K562 (cell line): ENCODE measurements around the gene MGST3. TPM values are rescaled to one million over a fixed set of nuclear protein-coding genes. Genes with fewer than 3 reads are reported as not detected.
A peak's percentile ranks its signal among the peaks of the same experiment; 100 is the strongest.

ENCODE experiments used
- POLR3G ChIP-seq: IDR thresholded peaks from 2 replicates; pipeline ENCODE4 v1.6.1; 2011; ENCODE audit not compliant: insufficient read length, insufficient replicate concordance; ENCODE audit errors: extremely low read depth
- SMARCA4 ChIP-seq: fragments of 450-650 bp; IDR thresholded peaks from 2 replicates; pipeline ENCODE4 v1.6.1; 2016
- TCF3 ChIP-seq: sonication (generic); formaldehyde crosslinking; IDR thresholded peaks from 2 replicates; pipeline ENCODE4 v1.4.0; 2020; ENCODE audit warnings: mild to moderate bottlenecking, missing genetic modification reagents
- ZNF584 ChIP-seq: fragments of 200-800 bp; sonication (Bioruptor generic); IDR thresholded peaks from 2 replicates; pipeline ENCODE4 v1.6.1; 2016; ENCODE audit warnings: low read depth, mild to moderate bottlenecking, missing genetic modification characterization, missing compliant biosample characterization
- polyA plus RNA-seq, 8 experiments: library from polyadenylated mRNA; depleted of rRNA in 4 of 8; stranded (reverse) in 5 of 8; unstranded in 3 of 8; fragments of >200 nt; fragmentation: Nextera tagmentation in 2 of 8; fragmentation: Illumina TruSeq in 1 of 8; extraction: Ambion mirVana in 2 of 8; extraction: Trizol in 1 of 8; gene quantifications; 2 replicates each; pipeline versions ENCODE4 v1.2.1 to v1.2.3, GENCODE V29; 2011 to 2014; ENCODE audit warnings: inconsistent platforms in 1 of 8, missing spikeins in 1 of 8
- total RNA-seq, 7 experiments: library from RNA; depleted of rRNA in 6 of 7; stranded (reverse); fragments of >200 nt in 6 of 7; fragmentation: Illumina TruSeq in 2 of 7; extraction: Trizol in 2 of 7; gene quantifications; 2 replicates each; pipeline versions ENCODE4 v1.2.1 to v1.2.3, GENCODE V29; 2011 to 2021; ENCODE audit warnings: low replicate concordance in 1 of 7
- TF ChIP-seq, protein P1 (sequence below): fragments of 250-450 bp; sonication (Bioruptor Pico); IDR thresholded peaks from 2 replicates; pipeline ENCODE4 v1.4.0; 2020
- TF ChIP-seq, protein P2 (sequence below): fragments of 450-650 bp; IDR thresholded peaks from 2 replicates; pipeline ENCODE4 v1.6.1; 2017; ENCODE audit warnings: antibody characterized with exemption
- TF ChIP-seq, protein P3 (sequence below): fragments of 250-450 bp; sonication (Bioruptor Pico); IDR thresholded peaks from 2 replicates; pipeline ENCODE4 v1.4.0; 2020; ENCODE audit warnings: mild to moderate bottlenecking, moderate library complexity, borderline replicate concordance
- TF ChIP-seq, protein P4 (sequence below): sonication (generic); formaldehyde crosslinking; IDR thresholded peaks from 2 replicates; pipeline ENCODE4 v1.8.0; 2023; ENCODE audit warnings: mild to moderate bottlenecking, missing genetic modification reagents
- TF ChIP-seq, protein P5 (sequence below): fragments of 450-650 bp; IDR thresholded peaks from one replicate; pipeline ENCODE4 v1.6.1; 2018; ENCODE audit warnings: mild to moderate bottlenecking, moderate library complexity; ENCODE audit not compliant: partially characterized antibody

MGST3 gene
- total and polyA plus RNA-seq, 9 of the 15 experiments (the other 6 are each of a cell fraction or from before 2014, with no cell fraction given), result 70.7 to 287 (median 105) TPM

DNA sequence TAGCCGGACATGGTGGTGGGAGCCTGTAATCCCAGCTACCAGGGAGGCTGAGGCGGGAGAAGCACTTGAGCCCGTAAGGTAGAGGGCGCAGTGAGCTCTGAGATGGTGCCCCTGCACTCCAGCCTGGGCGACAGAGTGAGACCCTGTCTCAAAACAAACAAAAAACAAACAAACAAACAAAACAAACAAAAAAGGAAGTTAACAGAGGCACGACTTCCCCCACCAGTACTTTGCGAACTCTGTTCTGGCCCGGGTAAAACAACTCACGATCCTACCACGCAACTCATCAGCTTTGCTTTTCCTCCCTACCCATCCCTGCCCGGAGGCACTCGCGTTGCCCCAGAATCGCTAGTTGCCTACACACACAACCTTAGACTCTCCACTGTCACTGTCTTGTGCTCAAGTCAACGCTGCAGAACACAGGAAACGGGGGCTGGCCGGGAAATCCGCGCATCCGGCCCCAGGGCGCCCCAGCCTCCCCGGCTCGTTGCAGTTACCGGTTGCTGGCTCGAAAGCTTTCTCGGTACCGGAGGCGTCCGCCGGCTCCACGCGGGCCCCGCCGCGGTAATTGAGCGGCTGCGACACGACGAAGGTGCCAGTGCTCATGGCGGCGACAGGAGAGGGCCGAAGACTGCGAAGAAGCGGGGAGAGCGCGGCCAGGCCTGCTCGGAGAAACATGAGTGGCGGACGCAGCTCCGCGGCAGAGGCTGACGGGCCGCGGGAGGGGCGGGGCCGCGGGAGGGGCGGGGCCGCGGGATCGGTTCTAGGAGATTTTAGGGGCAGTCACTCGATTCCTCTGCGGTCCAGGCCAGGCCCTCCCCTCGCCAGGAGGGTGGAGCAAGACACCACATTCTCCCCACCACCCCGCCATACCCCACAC, 67.1 kb downstream of the MGST3 start, which contains the start of gene ALDH9A1 (continued):
- 0 out of 2 replicates have a peak, but pooled peaks have one; percentile 11 for TF ChIP-seq TCF3 (CRISPR knock-in tag)
- TF ChIP-seq, protein P1, sequence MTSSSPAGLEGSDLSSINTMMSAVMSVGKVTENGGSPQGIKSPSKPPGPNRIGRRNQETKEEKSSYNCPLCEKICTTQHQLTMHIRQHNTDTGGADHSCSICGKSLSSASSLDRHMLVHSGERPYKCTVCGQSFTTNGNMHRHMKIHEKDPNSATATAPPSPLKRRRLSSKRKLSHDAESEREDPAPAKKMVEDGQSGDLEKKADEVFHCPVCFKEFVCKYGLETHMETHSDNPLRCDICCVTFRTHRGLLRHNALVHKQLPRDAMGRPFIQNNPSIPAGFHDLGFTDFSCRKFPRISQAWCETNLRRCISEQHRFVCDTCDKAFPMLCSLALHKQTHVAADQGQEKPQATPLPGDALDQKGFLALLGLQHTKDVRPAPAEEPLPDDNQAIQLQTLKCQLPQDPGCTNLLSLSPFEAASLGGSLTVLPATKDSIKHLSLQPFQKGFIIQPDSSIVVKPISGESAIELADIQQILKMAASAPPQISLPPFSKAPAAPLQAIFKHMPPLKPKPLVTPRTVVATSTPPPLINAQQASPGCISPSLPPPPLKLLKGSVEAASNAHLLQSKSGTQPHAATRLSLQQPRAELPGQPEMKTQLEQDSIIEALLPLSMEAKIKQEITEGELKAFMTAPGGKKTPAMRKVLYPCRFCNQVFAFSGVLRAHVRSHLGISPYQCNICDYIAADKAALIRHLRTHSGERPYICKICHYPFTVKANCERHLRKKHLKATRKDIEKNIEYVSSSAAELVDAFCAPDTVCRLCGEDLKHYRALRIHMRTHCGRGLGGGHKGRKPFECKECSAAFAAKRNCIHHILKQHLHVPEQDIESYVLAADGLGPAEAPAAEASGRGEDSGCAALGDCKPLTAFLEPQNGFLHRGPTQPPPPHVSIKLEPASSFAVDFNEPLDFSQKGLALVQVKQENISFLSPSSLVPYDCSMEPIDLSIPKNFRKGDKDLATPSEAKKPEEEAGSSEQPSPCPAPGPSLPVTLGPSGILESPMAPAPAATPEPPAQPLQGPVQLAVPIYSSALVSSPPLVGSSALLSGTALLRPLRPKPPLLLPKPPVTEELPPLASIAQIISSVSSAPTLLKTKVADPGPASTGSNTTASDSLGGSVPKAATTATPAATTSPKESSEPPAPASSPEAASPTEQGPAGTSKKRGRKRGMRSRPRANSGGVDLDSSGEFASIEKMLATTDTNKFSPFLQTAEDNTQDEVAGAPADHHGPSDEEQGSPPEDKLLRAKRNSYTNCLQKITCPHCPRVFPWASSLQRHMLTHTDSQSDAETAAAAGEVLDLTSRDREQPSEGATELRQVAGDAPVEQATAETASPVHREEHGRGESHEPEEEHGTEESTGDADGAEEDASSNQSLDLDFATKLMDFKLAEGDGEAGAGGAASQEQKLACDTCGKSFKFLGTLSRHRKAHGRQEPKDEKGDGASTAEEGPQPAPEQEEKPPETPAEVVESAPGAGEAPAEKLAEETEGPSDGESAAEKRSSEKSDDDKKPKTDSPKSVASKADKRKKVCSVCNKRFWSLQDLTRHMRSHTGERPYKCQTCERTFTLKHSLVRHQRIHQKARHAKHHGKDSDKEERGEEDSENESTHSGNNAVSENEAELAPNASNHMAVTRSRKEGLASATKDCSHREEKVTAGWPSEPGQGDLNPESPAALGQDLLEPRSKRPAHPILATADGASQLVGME (CRISPR knock-in tag), result no peak
- no peak for TF ChIP-seq POLR3G
- TF ChIP-seq ZNF584 (CRISPR knock-in tag), result no peak
- TF ChIP-seq, protein P2, sequence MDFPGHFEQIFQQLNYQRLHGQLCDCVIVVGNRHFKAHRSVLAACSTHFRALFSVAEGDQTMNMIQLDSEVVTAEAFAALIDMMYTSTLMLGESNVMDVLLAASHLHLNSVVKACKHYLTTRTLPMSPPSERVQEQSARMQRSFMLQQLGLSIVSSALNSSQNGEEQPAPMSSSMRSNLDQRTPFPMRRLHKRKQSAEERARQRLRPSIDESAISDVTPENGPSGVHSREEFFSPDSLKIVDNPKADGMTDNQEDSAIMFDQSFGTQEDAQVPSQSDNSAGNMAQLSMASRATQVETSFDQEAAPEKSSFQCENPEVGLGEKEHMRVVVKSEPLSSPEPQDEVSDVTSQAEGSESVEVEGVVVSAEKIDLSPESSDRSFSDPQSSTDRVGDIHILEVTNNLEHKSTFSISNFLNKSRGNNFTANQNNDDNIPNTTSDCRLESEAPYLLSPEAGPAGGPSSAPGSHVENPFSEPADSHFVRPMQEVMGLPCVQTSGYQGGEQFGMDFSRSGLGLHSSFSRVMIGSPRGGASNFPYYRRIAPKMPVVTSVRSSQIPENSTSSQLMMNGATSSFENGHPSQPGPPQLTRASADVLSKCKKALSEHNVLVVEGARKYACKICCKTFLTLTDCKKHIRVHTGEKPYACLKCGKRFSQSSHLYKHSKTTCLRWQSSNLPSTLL, result no peak
- TF ChIP-seq, protein P3, sequence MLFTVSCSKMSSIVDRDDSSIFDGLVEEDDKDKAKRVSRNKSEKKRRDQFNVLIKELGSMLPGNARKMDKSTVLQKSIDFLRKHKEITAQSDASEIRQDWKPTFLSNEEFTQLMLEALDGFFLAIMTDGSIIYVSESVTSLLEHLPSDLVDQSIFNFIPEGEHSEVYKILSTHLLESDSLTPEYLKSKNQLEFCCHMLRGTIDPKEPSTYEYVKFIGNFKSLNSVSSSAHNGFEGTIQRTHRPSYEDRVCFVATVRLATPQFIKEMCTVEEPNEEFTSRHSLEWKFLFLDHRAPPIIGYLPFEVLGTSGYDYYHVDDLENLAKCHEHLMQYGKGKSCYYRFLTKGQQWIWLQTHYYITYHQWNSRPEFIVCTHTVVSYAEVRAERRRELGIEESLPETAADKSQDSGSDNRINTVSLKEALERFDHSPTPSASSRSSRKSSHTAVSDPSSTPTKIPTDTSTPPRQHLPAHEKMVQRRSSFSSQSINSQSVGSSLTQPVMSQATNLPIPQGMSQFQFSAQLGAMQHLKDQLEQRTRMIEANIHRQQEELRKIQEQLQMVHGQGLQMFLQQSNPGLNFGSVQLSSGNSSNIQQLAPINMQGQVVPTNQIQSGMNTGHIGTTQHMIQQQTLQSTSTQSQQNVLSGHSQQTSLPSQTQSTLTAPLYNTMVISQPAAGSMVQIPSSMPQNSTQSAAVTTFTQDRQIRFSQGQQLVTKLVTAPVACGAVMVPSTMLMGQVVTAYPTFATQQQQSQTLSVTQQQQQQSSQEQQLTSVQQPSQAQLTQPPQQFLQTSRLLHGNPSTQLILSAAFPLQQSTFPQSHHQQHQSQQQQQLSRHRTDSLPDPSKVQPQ (CRISPR knock-in tag), result no peak
- TF ChIP-seq, protein P4, sequence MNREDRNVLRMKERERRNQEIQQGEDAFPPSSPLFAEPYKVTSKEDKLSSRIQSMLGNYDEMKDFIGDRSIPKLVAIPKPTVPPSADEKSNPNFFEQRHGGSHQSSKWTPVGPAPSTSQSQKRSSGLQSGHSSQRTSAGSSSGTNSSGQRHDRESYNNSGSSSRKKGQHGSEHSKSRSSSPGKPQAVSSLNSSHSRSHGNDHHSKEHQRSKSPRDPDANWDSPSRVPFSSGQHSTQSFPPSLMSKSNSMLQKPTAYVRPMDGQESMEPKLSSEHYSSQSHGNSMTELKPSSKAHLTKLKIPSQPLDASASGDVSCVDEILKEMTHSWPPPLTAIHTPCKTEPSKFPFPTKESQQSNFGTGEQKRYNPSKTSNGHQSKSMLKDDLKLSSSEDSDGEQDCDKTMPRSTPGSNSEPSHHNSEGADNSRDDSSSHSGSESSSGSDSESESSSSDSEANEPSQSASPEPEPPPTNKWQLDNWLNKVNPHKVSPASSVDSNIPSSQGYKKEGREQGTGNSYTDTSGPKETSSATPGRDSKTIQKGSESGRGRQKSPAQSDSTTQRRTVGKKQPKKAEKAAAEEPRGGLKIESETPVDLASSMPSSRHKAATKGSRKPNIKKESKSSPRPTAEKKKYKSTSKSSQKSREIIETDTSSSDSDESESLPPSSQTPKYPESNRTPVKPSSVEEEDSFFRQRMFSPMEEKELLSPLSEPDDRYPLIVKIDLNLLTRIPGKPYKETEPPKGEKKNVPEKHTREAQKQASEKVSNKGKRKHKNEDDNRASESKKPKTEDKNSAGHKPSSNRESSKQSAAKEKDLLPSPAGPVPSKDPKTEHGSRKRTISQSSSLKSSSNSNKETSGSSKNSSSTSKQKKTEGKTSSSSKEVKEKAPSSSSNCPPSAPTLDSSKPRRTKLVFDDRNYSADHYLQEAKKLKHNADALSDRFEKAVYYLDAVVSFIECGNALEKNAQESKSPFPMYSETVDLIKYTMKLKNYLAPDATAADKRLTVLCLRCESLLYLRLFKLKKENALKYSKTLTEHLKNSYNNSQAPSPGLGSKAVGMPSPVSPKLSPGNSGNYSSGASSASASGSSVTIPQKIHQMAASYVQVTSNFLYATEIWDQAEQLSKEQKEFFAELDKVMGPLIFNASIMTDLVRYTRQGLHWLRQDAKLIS, result no peak
- TF ChIP-seq SMARCA4, result peak; percentile 75
- TF ChIP-seq, protein P5, sequence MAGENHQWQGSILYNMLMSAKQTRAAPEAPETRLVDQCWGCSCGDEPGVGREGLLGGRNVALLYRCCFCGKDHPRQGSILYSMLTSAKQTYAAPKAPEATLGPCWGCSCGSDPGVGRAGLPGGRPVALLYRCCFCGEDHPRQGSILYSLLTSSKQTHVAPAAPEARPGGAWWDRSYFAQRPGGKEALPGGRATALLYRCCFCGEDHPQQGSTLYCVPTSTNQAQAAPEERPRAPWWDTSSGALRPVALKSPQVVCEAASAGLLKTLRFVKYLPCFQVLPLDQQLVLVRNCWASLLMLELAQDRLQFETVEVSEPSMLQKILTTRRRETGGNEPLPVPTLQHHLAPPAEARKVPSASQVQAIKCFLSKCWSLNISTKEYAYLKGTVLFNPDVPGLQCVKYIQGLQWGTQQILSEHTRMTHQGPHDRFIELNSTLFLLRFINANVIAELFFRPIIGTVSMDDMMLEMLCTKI, result no peak
